ENCODE data around the gene PTBP1.

The PTBP1 gene

GRCh38 chr19:798415-799075 lies 1.3 kb downstream of the PTBP1 start:
- no peak for DNase-seq

GRCh38 chr19:799076-799881 lies 2.0 kb downstream of the PTBP1 start:
- no peak for DNase-seq

- DNase-seq, result no peak
Measured at GRCh38 chr19:800360-801029, 3.2 kb downstream of the PTBP1 start.

GRCh38 chr19:801030-801860 lies 4.0 kb downstream of the PTBP1 start:
- DNase-seq, result peak; percentile 72

- DNase-seq, result no peak
Measured at GRCh38 chr19:801861-802497, 4.7 kb downstream of the PTBP1 start.

GRCh38 chr19:802498-803098 lies 5.3 kb downstream of the PTBP1 start:
- no peak for DNase-seq

- no peak for DNase-seq
Measured at GRCh38 chr19:803099-803561, 5.9 kb downstream of the PTBP1 start.

- DNase-seq, result no peak
Measured at GRCh38 chr19:803686-804418, 6.6 kb downstream of the PTBP1 start.

- no peak for DNase-seq
Measured at GRCh38 chr19:804419-805165, 7.3 kb downstream of the PTBP1 start.

GRCh38 chr19:805166-805551 lies 7.9 kb downstream of the PTBP1 start:
- DNase-seq, result no peak

- no peak for DNase-seq
Measured at GRCh38 chr19:805600-806550, 8.6 kb downstream of the PTBP1 start.

- no peak for DNase-seq
Measured at GRCh38 chr19:806815-807421, 9.7 kb downstream of the PTBP1 start.

GRCh38 chr19:807627-808422 lies 10.6 kb downstream of the PTBP1 start:
- DNase-seq, result no peak

- no peak for DNase-seq
Measured at GRCh38 chr19:808423-808775, 11.1 kb downstream of the PTBP1 start.

- DNase-seq, result no peak
Measured at GRCh38 chr19:810077-810855, 13.0 kb downstream of the PTBP1 start.

GRCh38 chr19:810883-811489 lies 13.7 kb downstream of the PTBP1 start:
- no peak for DNase-seq

Measured in NCI-H2029 treated with DMSO at 0.1 percent for 48 hours (cell line).